ENCODE measurements around the gene NEUROD2. TPM values are rescaled to one million over a fixed set of nuclear protein-coding genes. Genes with fewer than 3 reads are reported as not detected.
"Not testable (repeated sequence)": the region's sequence is repeated elsewhere in the genome, so short reads cannot be mapped to it uniquely, and the experiment has no call there.

NEUROD2 gene
- total RNA-seq, 1 donor from 2014 or later: not detected

DNA sequence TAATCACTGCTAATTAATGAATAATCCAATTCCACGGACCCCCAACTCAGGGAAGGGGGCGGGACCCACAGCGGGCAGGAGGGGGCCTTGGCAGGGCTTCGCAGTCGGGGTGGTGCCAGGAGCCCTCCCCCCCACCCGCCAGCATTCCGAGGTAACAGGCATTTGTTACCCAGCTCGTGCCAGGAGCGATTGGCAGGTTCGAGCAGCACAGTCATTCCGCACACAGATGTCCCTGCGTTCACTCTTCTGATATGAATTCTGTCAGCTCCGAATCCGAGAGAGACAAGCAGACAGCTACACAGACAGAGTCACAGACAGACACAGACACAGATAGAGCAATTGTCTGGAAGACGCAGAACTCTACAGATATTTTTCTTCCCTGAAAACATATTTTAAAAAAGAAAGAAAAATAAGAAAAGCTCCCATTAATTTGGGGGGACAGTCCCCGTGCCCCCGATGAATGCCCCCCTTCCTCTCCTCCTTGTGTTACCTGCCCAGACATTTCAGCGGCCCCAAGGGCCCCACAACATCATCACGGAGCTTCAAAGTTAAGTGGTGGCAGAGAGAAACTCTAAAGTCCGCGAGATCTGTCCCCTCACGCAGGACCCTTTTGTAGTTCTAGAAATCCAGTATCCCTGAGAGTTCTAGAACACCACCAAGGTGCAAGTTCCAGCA lies 10.2 kb downstream of the NEUROD2 start:
- Histone ChIP-seq H3K9ac (ENCODE audit: low read depth in 1 of 3, low read length in 3 of 3) (no peak overlapping the region), H3K9me3 (ENCODE audit: control insufficient read depth in 3 of 3, low read length in 3 of 3) (no peaks in the 10 kb centered on the region), H3K36me3 (ENCODE audit: control insufficient read depth in 3 of 3, insufficient read depth in 3 of 3, low read length in 3 of 3) (no peaks in the 10 kb centered on the region), H3K4me1 (ENCODE audit: control insufficient read depth in 3 of 3, insufficient read depth in 3 of 3, low read length in 3 of 3) (peaks cover 2 to 15% (median 14%) of the 10 kb centered on the region in 3 donors), H3K4me3 (ENCODE audit: low read length in 3 of 3) (no peak overlapping the region), H3K27me3 (ENCODE audit: control insufficient read depth in 3 of 3, insufficient read depth in 3 of 3, low read length in 3 of 3) (peaks cover 84 to 90% (median 86%) of the 10 kb centered on the region in 3 donors), H3K27ac (ENCODE audit: low read depth, low read length) (no peak overlapping the region)

DNA sequence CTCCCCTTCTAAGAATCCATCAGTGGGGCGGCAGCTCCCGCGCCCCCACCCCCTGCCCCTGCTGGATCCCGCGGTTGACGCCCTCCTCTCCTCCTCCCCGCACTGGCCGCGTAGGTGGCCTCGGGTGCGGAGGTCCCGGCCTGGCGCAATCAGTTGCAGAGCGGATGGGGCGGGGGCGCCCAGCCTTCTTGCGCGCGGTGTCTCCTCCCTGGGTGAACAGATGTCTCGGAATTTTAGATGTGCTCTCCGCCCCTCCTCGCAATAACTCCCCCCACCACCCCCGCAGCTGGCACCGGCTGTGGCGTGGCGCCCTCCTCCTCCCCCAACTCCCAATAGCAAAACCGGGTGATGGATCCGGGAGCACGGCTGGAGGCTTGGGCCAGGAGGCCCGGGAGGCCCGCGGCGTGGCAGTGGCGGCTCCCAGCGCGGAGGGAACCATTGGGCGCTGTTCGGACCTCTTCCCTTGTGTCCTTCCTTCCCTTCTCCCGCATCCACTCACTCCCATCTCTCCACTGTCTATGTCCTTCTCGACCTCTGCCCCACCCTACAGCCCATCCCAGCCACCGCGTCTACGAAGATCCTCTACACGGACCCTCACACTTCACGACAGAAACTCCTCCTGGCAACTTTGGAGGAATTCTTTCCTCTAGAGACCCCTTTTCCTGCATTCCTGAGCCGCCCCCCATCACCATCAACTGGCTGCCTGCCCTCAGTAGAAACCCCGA lies 11.0 kb downstream of the NEUROD2 start:
- H3K9me3 ChIP-seq (ENCODE audit: control insufficient read depth in 3 of 3, low read length in 3 of 3): no peaks in the 10 kb centered on the region
- H3K4me1 ChIP-seq (ENCODE audit: control insufficient read depth in 3 of 3, insufficient read depth in 3 of 3, low read length in 3 of 3): peaks cover 2 to 15% (median 14%) of the 10 kb centered on the region in 3 donors
- H3K27me3 ChIP-seq (ENCODE audit: control insufficient read depth in 3 of 3, insufficient read depth in 3 of 3, low read length in 3 of 3): peaks cover 84 to 89% (median 86%) of the 10 kb centered on the region in 3 donors
- H3K4me3 ChIP-seq (ENCODE audit: low read length in 3 of 3): no peak overlapping the region
- no peak overlapping the region for H3K27ac ChIP-seq (ENCODE audit: low read depth, low read length)
- H3K9ac ChIP-seq (ENCODE audit: low read depth in 1 of 3, low read length in 3 of 3): no peak overlapping the region
- no peaks in the 10 kb centered on the region for H3K36me3 ChIP-seq (ENCODE audit: control insufficient read depth in 3 of 3, insufficient read depth in 3 of 3, low read length in 3 of 3)

DNA sequence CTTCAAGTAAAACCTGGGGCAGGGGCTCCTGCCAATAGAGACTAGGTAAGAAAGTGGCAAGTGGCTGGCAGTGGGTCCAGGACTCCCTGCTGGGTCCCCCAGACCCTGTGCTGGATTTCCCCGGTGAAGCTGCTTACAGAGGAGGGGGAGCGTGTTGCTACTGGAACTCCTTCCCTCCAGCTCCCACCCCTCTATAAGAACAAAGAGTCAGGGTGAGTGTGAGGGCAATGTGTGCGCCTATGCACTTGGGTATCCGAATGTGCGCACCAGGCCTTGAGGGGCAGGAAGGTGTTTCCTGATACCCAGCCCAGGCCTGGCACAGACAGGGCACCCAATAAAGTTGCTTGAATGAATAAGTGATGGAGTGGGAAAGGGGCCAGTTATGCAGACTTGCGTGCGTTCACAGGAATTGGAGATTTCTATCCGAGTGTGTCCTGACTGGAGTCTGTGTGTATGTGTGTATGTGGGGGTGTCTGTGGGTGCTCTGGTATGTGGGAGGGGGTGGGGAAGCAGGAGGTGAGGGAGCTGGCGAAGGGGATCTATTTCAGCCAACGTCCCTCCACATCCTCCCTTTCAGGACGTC lies 11.7 kb downstream of the NEUROD2 start:
- H3K4me3 ChIP-seq (ENCODE audit: low read length in 3 of 3): no peak overlapping the region
- H3K27me3 ChIP-seq (ENCODE audit: control insufficient read depth in 3 of 3, insufficient read depth in 3 of 3, low read length in 3 of 3): peaks cover 78 to 86% (median 84%) of the 10 kb centered on the region in 3 donors
- no peak overlapping the region for H3K9ac ChIP-seq (ENCODE audit: low read depth in 1 of 3, low read length in 3 of 3)

DNA sequence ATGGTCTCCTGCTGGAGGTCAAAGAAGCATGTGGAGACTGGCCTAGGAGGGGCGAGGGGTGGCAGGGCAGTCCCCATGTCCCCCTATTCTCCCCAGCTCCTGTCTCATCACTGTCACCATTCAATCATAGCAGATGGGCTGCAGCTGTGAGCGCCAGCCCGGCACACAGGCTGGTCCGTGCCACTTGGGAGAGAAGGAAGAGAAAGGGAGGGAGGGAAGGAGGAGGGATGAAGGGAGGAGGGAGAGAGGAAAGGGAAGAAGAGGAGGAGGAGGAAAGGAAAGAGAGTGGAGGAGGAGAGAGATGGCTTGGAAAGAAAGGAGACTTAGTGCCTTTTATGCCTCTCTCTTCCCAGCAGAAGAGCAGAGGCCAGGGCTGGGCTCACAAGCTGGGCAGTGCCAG lies 12.4 kb downstream of the NEUROD2 start:
- Histone ChIP-seq H3K9me3 (ENCODE audit: control insufficient read depth in 3 of 3, low read length in 3 of 3) (no peaks in the 10 kb centered on the region), H3K9ac (ENCODE audit: low read depth in 1 of 3, low read length in 3 of 3) (no peak overlapping the region), H3K4me1 (ENCODE audit: control insufficient read depth in 3 of 3, insufficient read depth in 3 of 3, low read length in 3 of 3) (peaks cover 2 to 15% (median 14%) of the 10 kb centered on the region in 3 donors), H3K4me3 (ENCODE audit: low read length in 3 of 3) (no peak overlapping the region), H3K36me3 (ENCODE audit: control insufficient read depth in 3 of 3, insufficient read depth in 3 of 3, low read length in 3 of 3) (no peaks in the 10 kb centered on the region), H3K27me3 (ENCODE audit: control insufficient read depth in 3 of 3, insufficient read depth in 3 of 3, low read length in 3 of 3) (peaks cover 70 to 79% (median 77%) of the 10 kb centered on the region in 3 donors), H3K27ac (ENCODE audit: low read depth, low read length) (no peak overlapping the region)

More for the DNA sequence above, 11.7 kb downstream of the NEUROD2 start:
- Histone ChIP-seq H3K27ac (ENCODE audit: low read depth, low read length) (no peak overlapping the region), H3K36me3 (ENCODE audit: control insufficient read depth in 3 of 3, insufficient read depth in 3 of 3, low read length in 3 of 3) (no peaks in the 10 kb centered on the region), H3K9me3 (ENCODE audit: control insufficient read depth in 3 of 3, low read length in 3 of 3) (no peaks in the 10 kb centered on the region), H3K4me1 (ENCODE audit: control insufficient read depth in 3 of 3, insufficient read depth in 3 of 3, low read length in 3 of 3) (peaks cover 2 to 15% (median 14%) of the 10 kb centered on the region in 3 donors)

DNA sequence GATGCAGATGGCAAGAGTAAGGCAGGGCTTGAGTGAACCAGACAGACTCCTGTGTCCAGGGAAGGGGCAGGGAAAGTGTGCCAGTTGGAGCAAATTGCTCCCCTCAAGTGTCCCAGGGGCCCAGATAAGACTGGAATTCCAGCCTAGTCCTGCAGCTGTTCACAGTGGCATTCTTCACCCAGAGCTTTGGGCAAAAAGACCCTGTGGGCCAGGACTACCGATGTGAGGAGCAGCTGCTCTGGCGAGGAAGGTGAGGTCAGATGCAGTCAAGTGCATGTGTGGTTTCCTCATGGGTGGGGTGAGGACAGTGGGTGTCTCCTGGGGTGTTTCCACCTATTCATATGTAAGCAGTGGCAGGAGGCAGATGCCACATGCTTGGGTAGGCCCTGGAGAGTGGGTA lies 14.3 kb downstream of the NEUROD2 start:
- Histone ChIP-seq H3K27me3 (ENCODE audit: control insufficient read depth in 3 of 3, insufficient read depth in 3 of 3, low read length in 3 of 3) (peaks cover 54 to 61% (median 58%) of the 10 kb centered on the region in 3 donors), H3K4me3 (ENCODE audit: low read length in 3 of 3) (no peak overlapping the region), H3K27ac (ENCODE audit: low read depth, low read length) (no peak overlapping the region), H3K36me3 (ENCODE audit: control insufficient read depth in 3 of 3, insufficient read depth in 3 of 3, low read length in 3 of 3) (no peaks in the 10 kb centered on the region), H3K9ac (ENCODE audit: low read depth in 1 of 3, low read length in 3 of 3) (no peak overlapping the region), H3K4me1 (ENCODE audit: control insufficient read depth in 3 of 3, insufficient read depth in 3 of 3, low read length in 3 of 3) (peaks cover 0 to 7% (median 4%) of the 10 kb centered on the region in 3 donors), H3K9me3 (ENCODE audit: control insufficient read depth in 3 of 3, low read length in 3 of 3) (no peaks in the 10 kb centered on the region)

DNA sequence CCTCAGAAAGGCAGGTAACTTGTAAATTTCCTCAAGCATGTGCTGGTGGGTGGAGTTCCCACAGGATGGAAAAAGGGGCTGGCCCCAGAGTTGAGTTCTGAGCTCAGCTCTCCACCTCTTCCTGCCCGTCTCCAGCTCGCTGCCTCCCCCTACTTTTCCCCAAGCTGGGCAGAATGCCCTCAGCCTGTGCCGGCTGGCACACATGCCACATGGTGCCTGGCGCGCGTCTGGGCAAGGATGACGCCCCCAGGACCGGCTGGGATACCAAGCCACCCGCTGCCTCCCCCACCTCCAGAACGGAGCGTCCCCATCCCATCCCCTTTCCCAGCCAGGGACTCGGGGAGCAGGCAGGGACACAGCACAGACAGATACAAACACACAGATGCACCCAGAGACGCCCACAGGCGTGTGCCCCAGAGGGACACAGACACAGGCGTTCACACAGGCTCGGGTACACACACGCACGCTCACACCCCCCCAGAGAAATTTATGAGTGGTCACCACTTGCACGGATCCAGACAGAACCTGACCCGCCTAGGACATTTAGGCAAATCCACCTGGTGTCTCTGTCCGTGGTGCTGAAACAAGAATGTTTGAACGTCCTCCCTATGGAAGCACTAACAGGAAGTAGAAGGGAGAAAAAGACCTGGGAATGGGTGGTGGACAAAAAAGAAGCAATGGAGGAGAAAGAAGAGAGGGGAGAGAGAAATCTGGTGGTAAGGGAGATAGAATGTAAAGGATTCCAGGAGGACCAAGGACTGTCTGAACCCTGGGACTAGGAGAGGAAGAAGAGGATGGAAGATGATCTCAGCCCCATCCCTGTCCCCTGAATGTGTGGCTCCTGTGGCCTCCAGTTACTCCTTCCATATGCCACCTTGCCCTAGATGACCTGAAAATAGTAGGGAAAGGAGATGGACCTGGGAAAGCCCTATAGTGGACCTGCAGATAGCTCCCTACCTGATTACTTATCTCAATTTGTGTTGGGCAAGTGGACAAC lies 15.5 kb downstream of the NEUROD2 start:
- H3K9me3 ChIP-seq (ENCODE audit: control insufficient read depth in 3 of 3, low read length in 3 of 3): no peaks in the 10 kb centered on the region
- H3K27me3 ChIP-seq (ENCODE audit: control insufficient read depth in 3 of 3, insufficient read depth in 3 of 3, low read length in 3 of 3): peaks cover 46 to 50% (median 47%) of the 10 kb centered on the region in 3 donors
- H3K4me1 ChIP-seq (ENCODE audit: control insufficient read depth in 3 of 3, insufficient read depth in 3 of 3, low read length in 3 of 3): no peaks in the 10 kb centered on the region
- H3K36me3 ChIP-seq (ENCODE audit: control insufficient read depth in 3 of 3, insufficient read depth in 3 of 3, low read length in 3 of 3): no peaks in the 10 kb centered on the region
- no peak overlapping the region for H3K9ac ChIP-seq (ENCODE audit: low read depth in 1 of 3, low read length in 3 of 3)
- H3K4me3 ChIP-seq (ENCODE audit: low read length in 3 of 3): no peak overlapping the region
- no peak overlapping the region for H3K27ac ChIP-seq (ENCODE audit: low read depth, low read length)

DNA sequence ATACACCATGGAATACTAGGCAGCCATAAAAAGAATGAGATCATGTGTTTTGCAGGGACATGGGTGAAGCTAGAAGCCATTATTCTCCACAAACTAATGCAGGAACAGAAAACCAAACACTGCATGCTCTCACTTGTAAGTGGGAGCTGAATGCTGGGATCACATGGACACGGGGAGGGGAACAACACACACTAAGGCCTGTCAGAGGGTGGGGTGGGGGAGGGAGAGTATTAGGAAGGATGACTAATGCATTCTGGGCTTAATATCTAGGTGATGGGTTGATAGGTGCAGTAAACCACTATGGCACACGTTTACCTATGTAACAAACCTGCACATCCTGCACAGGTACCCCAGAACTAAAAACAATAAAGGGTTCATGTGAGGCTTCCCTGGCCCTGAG lies 17.5 kb downstream of the NEUROD2 start:
- not testable (repeated sequence) for H3K9ac ChIP-seq (ENCODE audit: low read depth in 1 of 3, low read length in 3 of 3); H3K4me3 ChIP-seq (ENCODE audit: low read length in 3 of 3); H3K9me3 ChIP-seq (ENCODE audit: control insufficient read depth in 3 of 3, low read length in 3 of 3); H3K27ac ChIP-seq (ENCODE audit: low read depth, low read length); H3K36me3 ChIP-seq (ENCODE audit: control insufficient read depth in 3 of 3, insufficient read depth in 3 of 3, low read length in 3 of 3); H3K4me1 ChIP-seq (ENCODE audit: control insufficient read depth in 3 of 3, insufficient read depth in 3 of 3, low read length in 3 of 3)
- peaks cover 25 to 32% (median 27%) of the 10 kb centered on the region in 3 donors for H3K27me3 ChIP-seq (ENCODE audit: control insufficient read depth in 3 of 3, insufficient read depth in 3 of 3, low read length in 3 of 3)

DNA sequence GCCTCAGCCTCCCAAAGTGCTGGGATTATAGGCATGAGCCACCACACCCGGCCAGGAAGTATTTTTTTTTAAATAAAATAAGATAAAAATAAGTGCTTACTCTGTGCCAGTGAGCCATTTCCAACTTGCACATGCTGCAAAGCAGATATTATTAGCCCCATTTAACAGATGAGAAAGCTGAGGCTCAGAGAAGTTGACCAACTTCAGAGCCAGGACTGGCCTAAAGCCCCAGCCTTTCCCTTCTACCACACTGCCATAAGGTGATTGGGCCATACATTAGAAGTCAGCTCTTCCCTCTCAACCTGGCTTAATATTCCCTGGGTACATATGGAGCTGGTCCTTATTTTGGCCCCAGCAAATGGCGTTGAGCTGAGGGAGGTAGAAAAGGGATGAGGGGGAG lies 25.1 kb downstream of the NEUROD2 start:
- Histone ChIP-seq H3K4me3 (ENCODE audit: low read length in 3 of 3) (no peak overlapping the region), H3K4me1 (ENCODE audit: control insufficient read depth in 3 of 3, insufficient read depth in 3 of 3, low read length in 3 of 3) (no peaks in the 10 kb centered on the region), H3K27me3 (ENCODE audit: control insufficient read depth in 3 of 3, insufficient read depth in 3 of 3, low read length in 3 of 3) (peaks cover 0 to 2% (median 0%) of the 10 kb centered on the region in 3 donors), H3K27ac (ENCODE audit: low read depth, low read length) (no peak overlapping the region), H3K9me3 (ENCODE audit: control insufficient read depth in 3 of 3, low read length in 3 of 3) (no peaks in the 10 kb centered on the region), H3K9ac (ENCODE audit: low read depth in 1 of 3, low read length in 3 of 3) (no peak overlapping the region), H3K36me3 (ENCODE audit: control insufficient read depth in 3 of 3, insufficient read depth in 3 of 3, low read length in 3 of 3) (no peaks in the 10 kb centered on the region)

DNA sequence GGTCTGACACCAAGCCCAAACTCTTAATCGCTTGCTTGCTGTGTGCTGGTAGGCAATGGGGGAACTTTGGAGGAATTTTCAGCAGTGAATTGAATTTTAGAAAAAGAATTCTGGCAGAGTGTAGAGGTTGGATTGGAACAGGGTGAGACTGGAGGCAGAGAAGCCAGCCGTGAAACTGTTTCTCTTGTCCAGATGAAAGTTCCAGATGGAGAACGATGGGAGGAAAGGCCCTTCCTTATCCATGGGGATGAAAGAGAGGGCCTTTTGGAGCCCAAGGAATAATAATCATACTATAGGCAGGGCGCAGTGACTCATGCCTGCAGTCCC lies 26.0 kb downstream of the NEUROD2 start:
- Histone ChIP-seq H3K4me3 (ENCODE audit: low read length in 3 of 3) (no peak overlapping the region), H3K9ac (ENCODE audit: low read depth in 1 of 3, low read length in 3 of 3) (no peak overlapping the region), H3K27me3 (ENCODE audit: control insufficient read depth in 3 of 3, insufficient read depth in 3 of 3, low read length in 3 of 3) (peaks cover 0 to 2% (median 0%) of the 10 kb centered on the region in 3 donors), H3K9me3 (ENCODE audit: control insufficient read depth in 3 of 3, low read length in 3 of 3) (no peaks in the 10 kb centered on the region), H3K4me1 (ENCODE audit: control insufficient read depth in 3 of 3, insufficient read depth in 3 of 3, low read length in 3 of 3) (no peaks in the 10 kb centered on the region), H3K36me3 (ENCODE audit: control insufficient read depth in 3 of 3, insufficient read depth in 3 of 3, low read length in 3 of 3) (no peaks in the 10 kb centered on the region), H3K27ac (ENCODE audit: low read depth, low read length) (no peak overlapping the region)

Data from skeletal muscle tissue (tissue), 4 donors.